ENCODE results near the gene NLGN4X. TPM values are rescaled to one million over a fixed set of nuclear protein-coding genes. Genes with fewer than 3 reads are reported as not detected.

NLGN4X gene
- polyA plus RNA-seq, 1 donor from 2014 or later, result 18.0 TPM

DNA sequence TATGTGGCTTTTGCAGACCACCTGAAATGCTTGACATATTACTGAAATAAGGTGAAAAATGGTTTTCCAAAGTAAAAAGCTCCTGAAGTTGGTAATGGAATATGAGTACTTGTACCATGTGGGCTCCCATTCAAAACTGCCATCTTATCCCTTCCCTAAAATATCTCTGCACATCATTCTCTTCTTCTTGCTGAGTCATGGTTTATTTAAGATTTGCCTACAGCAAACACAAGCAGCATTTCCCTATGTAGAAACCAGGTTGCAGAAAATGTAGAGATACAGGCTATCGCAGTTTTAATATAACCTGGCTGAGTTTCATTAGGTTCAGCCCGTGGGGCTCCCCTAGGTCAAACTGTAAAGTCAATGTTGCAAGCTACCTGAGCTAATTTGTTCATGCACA, 270.1 kb downstream of the NLGN4X start:
- H3K9ac ChIP-seq (ENCODE audit: low read length), result no peak overlapping the region
- no peak overlapping the region for H2AFZ ChIP-seq (ENCODE audit: low read depth, low read length)
- no peaks in the 10 kb centered on the region for H3K36me3 ChIP-seq (ENCODE audit: insufficient read depth, low read length)
- no peak overlapping the region for H3K4me2 ChIP-seq (ENCODE audit: low read length)
- H3F3A ChIP-seq (ENCODE audit: insufficient read depth, low read length, poor library complexity, severe bottlenecking), result no peaks in the 10 kb centered on the region
- H3K27ac ChIP-seq (ENCODE audit: low read length), result no peak overlapping the region
- no peaks in the 10 kb centered on the region for H3K79me2 ChIP-seq (replicated peaks; ENCODE audit: insufficient read depth, low read length)
- TF ChIP-seq MXI1 (conservative IDR thresholded peaks at IDR 0.05; ENCODE audit: poor library complexity, severe bottlenecking) (no peak), POLR2AphosphoS5 (IDR thresholded peaks at IDR 0.05) (no peak), TAF1 (IDR thresholded peaks at IDR 0.05; ENCODE audit: low read depth) (no peak), SMC3 (conservative IDR thresholded peaks at IDR 0.05; ENCODE audit: poor library complexity) (no peak), RAD21 (conservative IDR thresholded peaks at IDR 0.05) (no peak), EP300 (conservative IDR thresholded peaks at IDR 0.05; ENCODE audit: poor library complexity, severe bottlenecking) (no peak), EZH2 (IDR thresholded peaks at IDR 0.05; ENCODE audit: borderline replicate concordance, insufficient read depth, low read length, poor library complexity, severe bottlenecking) (no peak)
- TF ChIP-seq, protein P1, sequence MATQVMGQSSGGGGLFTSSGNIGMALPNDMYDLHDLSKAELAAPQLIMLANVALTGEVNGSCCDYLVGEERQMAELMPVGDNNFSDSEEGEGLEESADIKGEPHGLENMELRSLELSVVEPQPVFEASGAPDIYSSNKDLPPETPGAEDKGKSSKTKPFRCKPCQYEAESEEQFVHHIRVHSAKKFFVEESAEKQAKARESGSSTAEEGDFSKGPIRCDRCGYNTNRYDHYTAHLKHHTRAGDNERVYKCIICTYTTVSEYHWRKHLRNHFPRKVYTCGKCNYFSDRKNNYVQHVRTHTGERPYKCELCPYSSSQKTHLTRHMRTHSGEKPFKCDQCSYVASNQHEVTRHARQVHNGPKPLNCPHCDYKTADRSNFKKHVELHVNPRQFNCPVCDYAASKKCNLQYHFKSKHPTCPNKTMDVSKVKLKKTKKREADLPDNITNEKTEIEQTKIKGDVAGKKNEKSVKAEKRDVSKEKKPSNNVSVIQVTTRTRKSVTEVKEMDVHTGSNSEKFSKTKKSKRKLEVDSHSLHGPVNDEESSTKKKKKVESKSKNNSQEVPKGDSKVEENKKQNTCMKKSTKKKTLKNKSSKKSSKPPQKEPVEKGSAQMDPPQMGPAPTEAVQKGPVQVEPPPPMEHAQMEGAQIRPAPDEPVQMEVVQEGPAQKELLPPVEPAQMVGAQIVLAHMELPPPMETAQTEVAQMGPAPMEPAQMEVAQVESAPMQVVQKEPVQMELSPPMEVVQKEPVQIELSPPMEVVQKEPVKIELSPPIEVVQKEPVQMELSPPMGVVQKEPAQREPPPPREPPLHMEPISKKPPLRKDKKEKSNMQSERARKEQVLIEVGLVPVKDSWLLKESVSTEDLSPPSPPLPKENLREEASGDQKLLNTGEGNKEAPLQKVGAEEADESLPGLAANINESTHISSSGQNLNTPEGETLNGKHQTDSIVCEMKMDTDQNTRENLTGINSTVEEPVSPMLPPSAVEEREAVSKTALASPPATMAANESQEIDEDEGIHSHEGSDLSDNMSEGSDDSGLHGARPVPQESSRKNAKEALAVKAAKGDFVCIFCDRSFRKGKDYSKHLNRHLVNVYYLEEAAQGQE (IDR thresholded peaks at IDR 0.05; ENCODE audit: borderline replicate concordance), result no peak
- TF ChIP-seq, protein P2, sequence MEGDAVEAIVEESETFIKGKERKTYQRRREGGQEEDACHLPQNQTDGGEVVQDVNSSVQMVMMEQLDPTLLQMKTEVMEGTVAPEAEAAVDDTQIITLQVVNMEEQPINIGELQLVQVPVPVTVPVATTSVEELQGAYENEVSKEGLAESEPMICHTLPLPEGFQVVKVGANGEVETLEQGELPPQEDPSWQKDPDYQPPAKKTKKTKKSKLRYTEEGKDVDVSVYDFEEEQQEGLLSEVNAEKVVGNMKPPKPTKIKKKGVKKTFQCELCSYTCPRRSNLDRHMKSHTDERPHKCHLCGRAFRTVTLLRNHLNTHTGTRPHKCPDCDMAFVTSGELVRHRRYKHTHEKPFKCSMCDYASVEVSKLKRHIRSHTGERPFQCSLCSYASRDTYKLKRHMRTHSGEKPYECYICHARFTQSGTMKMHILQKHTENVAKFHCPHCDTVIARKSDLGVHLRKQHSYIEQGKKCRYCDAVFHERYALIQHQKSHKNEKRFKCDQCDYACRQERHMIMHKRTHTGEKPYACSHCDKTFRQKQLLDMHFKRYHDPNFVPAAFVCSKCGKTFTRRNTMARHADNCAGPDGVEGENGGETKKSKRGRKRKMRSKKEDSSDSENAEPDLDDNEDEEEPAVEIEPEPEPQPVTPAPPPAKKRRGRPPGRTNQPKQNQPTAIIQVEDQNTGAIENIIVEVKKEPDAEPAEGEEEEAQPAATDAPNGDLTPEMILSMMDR (IDR thresholded peaks at IDR 0.05; ENCODE audit: poor library complexity, severe bottlenecking), result no peak
- H3K9me2 ChIP-seq (ENCODE audit: insufficient read depth, low read length), result no peaks in the 10 kb centered on the region
- no peak overlapping the region for H3K4me3 ChIP-seq (ENCODE audit: low read length)
- no peaks in the 10 kb centered on the region for H3K9me3 ChIP-seq (ENCODE audit: low read length)
- no peaks in the 10 kb centered on the region for H4K20me1 ChIP-seq (ENCODE audit: insufficient read depth)
- H3K27me3 ChIP-seq (ENCODE audit: insufficient read depth, low read depth, low read length), result no peaks in the 10 kb centered on the region

DNA sequence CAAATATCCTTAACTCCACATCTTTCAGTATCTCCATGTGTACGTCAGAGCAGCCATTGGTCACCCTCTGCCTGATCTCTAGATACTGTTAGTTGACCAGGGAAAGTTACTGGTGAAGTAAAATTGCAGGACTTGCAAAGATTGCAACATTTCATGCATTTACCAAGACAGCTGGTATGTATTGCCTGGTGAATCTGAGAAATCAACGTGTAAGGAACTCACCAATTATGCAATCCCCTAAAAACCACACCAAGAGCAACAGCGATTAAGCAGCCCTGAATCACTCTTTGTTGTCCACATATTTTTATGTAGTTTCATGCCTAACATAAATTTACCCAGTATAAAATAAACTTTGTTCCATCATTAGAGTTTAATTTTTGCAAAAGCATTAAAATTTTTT, 271.2 kb downstream of the NLGN4X start:
- no peak overlapping the region for H3K4me2 ChIP-seq (ENCODE audit: low read length)
- no peaks in the 10 kb centered on the region for H3K79me2 ChIP-seq (replicated peaks; ENCODE audit: insufficient read depth, low read length)
- no peaks in the 10 kb centered on the region for H3K9me2 ChIP-seq (ENCODE audit: insufficient read depth, low read length)
- H3K9me3 ChIP-seq (ENCODE audit: low read length), result no peaks in the 10 kb centered on the region
- H3K4me3 ChIP-seq (ENCODE audit: low read length), result no peak overlapping the region
- no peak overlapping the region for H2AFZ ChIP-seq (ENCODE audit: low read depth, low read length)
- no peaks in the 10 kb centered on the region for H3K27me3 ChIP-seq (ENCODE audit: insufficient read depth, low read depth, low read length)
- no peaks in the 10 kb centered on the region for H3F3A ChIP-seq (ENCODE audit: insufficient read depth, low read length, poor library complexity, severe bottlenecking)
- no peaks in the 10 kb centered on the region for H3K36me3 ChIP-seq (ENCODE audit: insufficient read depth, low read length)
- no peak overlapping the region for H3K9ac ChIP-seq (ENCODE audit: low read length)
- H3K27ac ChIP-seq (ENCODE audit: low read length), result no peak overlapping the region
- no peaks in the 10 kb centered on the region for H4K20me1 ChIP-seq (ENCODE audit: insufficient read depth)
- TF ChIP-seq TAF1 (IDR thresholded peaks at IDR 0.05; ENCODE audit: low read depth) (no peak), MXI1 (conservative IDR thresholded peaks at IDR 0.05; ENCODE audit: poor library complexity, severe bottlenecking) (no peak), SMC3 (conservative IDR thresholded peaks at IDR 0.05; ENCODE audit: poor library complexity) (no peak), EP300 (conservative IDR thresholded peaks at IDR 0.05; ENCODE audit: poor library complexity, severe bottlenecking) (no peak), POLR2AphosphoS5 (IDR thresholded peaks at IDR 0.05) (no peak), RAD21 (conservative IDR thresholded peaks at IDR 0.05) (no peak)
- TF ChIP-seq, protein P2 (IDR thresholded peaks at IDR 0.05; ENCODE audit: poor library complexity, severe bottlenecking), result no peak
